A673 (cell line): Measurements from ENCODE around the gene ATF7IP2. TPM values are rescaled to one million over a fixed set of nuclear protein-coding genes. Genes with fewer than 3 reads are reported as not detected.

Experiments
- BruUV-seq: library from RNA; stranded (reverse); fragments of 400-500 nt; replicated peaks from 2 replicates; lab custom pipeline; 2021; lab: Mats Ljungman, UMichigan
- CTCF ChIA-PET: fragments of 300-600 bp; sonication (Branson Sonifier 250); formaldehyde crosslinking; loops from one replicate; lab custom pipeline; 2022; ENCODE audit warnings: antibody characterized with exemption; lab: Charles Lee
- POLR2A ChIA-PET: fragments of 300-600 bp; sonication (Branson Sonifier 250); formaldehyde crosslinking; loops from one replicate; lab custom pipeline; 2022; ENCODE audit warnings: antibody characterized with exemption; ENCODE audit not compliant: low non-redundant PET; lab: Charles Lee
- DNase-seq: peaks from one replicate; pipeline ENCODE4 v3.0.0-alpha.2; 2015; ENCODE audit warnings: low spot score
- H3K27ac ChIP-seq: fragments of 200-600 bp; sonication (generic); 2 replicates; pipeline ENCODE4 v1.5.1; 2016; ENCODE audit warnings: mixed run types, low read depth, mild to moderate bottlenecking, mixed read lengths, antibody characterized with exemption, low read length; ENCODE audit not compliant: poor library complexity, severe bottlenecking
- H3K27me3 ChIP-seq: fragments of 200-600 bp; sonication (generic); replicated peaks from 2 replicates; pipeline ENCODE4 v1.6.1; 2017; ENCODE audit warnings: mixed run types, low read depth, mild to moderate bottlenecking, mixed read lengths, antibody characterized with exemption, low read length; ENCODE audit not compliant: insufficient read depth, poor library complexity
- H3K36me3 ChIP-seq: fragments of 200-600 bp; sonication (generic); 2 replicates; pipeline ENCODE4 v1.6.1; 2016; ENCODE audit warnings: mixed run types, mild to moderate bottlenecking, mixed read lengths, antibody characterized with exemption, low read length; ENCODE audit not compliant: insufficient read depth, poor library complexity, severe bottlenecking
- H3K4me1 ChIP-seq: fragments of 200-600 bp; sonication (generic); 2 replicates; pipeline ENCODE4 v1.6.1; 2017; ENCODE audit warnings: mixed run types, mild to moderate bottlenecking, mixed read lengths, antibody characterized with exemption, low read length; ENCODE audit not compliant: insufficient read depth, poor library complexity, severe bottlenecking
- H3K4me3 ChIP-seq: fragments of 200-600 bp; sonication (generic); 2 replicates; pipeline ENCODE4 v1.5.1; 2016; ENCODE audit warnings: low read depth, mixed run types, mild to moderate bottlenecking, mixed read lengths, low read length; ENCODE audit not compliant: poor library complexity, severe bottlenecking
- H3K9me3 ChIP-seq: fragments of 200-600 bp; sonication (generic); 2 replicates; pipeline ENCODE4 v1.6.1; 2016; ENCODE audit warnings: mixed run types, low read depth, mild to moderate bottlenecking, mixed read lengths, antibody characterized with exemption, low read length; ENCODE audit not compliant: poor library complexity, severe bottlenecking
- CTCF ChIP-seq: fragments of 300-800, 200-600 bp; sonication (generic); conservative IDR thresholded peaks from 2 replicates; pipeline ENCODE4 v1.5.1; 2017; ENCODE audit warnings: low read depth, mild to moderate bottlenecking, antibody characterized with exemption, low read length, moderate library complexity, mixed read lengths
- EZH2 ChIP-seq: fragments of 200-600 bp; sonication (generic); IDR thresholded peaks from 2 replicates; pipeline ENCODE4 v1.6.1; 2017; ENCODE audit warnings: borderline replicate concordance, low read depth, mild to moderate bottlenecking, mixed read lengths, antibody characterized with exemption, low read length; ENCODE audit not compliant: poor library complexity, severe bottlenecking
- intact Hi-C: fragments of 100-400 bp; cut with micrococcal nuclease; formaldehyde crosslinking; loops from one replicate; pipeline ENCODE4 v1.10.0; 2022; ENCODE audit not compliant: unreplicated experiment
- total RNA-seq: library from RNA; stranded (reverse); gene quantifications from 2 replicates; pipeline ENCODE4 v1.2.3, GENCODE V29; 2021

Gene ATF7IP2
- total RNA-seq, 1 experiment from 2014 or later: 20.9 TPM

- TF ChIP-seq EZH2: no peak
- TF ChIP-seq CTCF: no peak
- Histone ChIP-seq H3K36me3 (no peaks in the 10 kb centered on the region), H3K27ac (no peak overlapping the region), H3K4me3 (no peak overlapping the region), H3K27me3 (no peaks in the 10 kb centered on the region), H3K4me1 (no peaks in the 10 kb centered on the region), H3K9me3 (no peaks in the 10 kb centered on the region)
- no peak for DNase-seq
- ChIA-PET CTCF (interaction anchor here (0.7 kb wide), 2 partner anchors 803 to 878 kb away, joined by 3 to 13 read pairs; no protein-coding TSS in a partner anchor), POLR2A (no interaction called here)
- BruUV-seq: no TSS peak
- intact Hi-C loops: loop anchor here (10.0 kb wide), 1 partner anchor 62 kb away; the partner anchor contains the start of gene EMP2
Observed at GRCh38 chr16:10522966-10523365, 137.1 kb downstream of the ATF7IP2 start.

- no peak for DNase-seq
- no TSS peak for BruUV-seq
- H3K36me3 ChIP-seq: no peaks in the 10 kb centered on the region
- no peaks in the 10 kb centered on the region for H3K27me3 ChIP-seq
- H3K4me1 ChIP-seq: no peaks in the 10 kb centered on the region
- CTCF ChIA-PET: no interaction called here
- POLR2A ChIA-PET: no interaction called here
- H3K27ac ChIP-seq: no peak overlapping the region
- TF ChIP-seq CTCF (no peak), EZH2 (no peak)
- no peak overlapping the region for H3K4me3 ChIP-seq
- intact Hi-C loops: loop anchor here (10.0 kb wide), 1 partner anchor 59 kb away; the partner anchor contains the start of gene EMP2
- no peaks in the 10 kb centered on the region for H3K9me3 ChIP-seq
Observed at GRCh38 chr16:10525214-10525825, 139.5 kb downstream of the ATF7IP2 start.

- ChIA-PET POLR2A (no interaction called here), CTCF (no interaction called here)
- no TSS peak for BruUV-seq
- Histone ChIP-seq H3K27me3 (no peaks in the 10 kb centered on the region), H3K4me1 (no peaks in the 10 kb centered on the region), H3K4me3 (no peak overlapping the region), H3K9me3 (no peaks in the 10 kb centered on the region), H3K36me3 (no peaks in the 10 kb centered on the region), H3K27ac (no peak overlapping the region)
- TF ChIP-seq CTCF (no peak), EZH2 (no peak)
- no peak for DNase-seq
- intact Hi-C loops: loop anchor here (10.0 kb wide), 1 partner anchor 58 kb away; the partner anchor contains the start of gene EMP2
Observed at GRCh38 chr16:10526962-10527361, 141.1 kb downstream of the ATF7IP2 start.
